HuH-7.5 (cell line): ENCODE results near the gene CPNE7.
"Not testable (repeated sequence)": the region's sequence is repeated elsewhere in the genome, so short reads cannot be mapped to it uniquely, and the experiment has no call there.

Experiments used
- DNase-seq: peaks from one replicate; pipeline ENCODE4 v3.0.0; 2011; ENCODE audit warnings: low spot score

Gene CPNE7

GRCh38 chr16:89583895-89584644 lies 8.5 kb downstream of the CPNE7 start:
- DNase-seq: no peak

- no peak for DNase-seq
Measured at GRCh38 chr16:89584768-89585549, 9.4 kb downstream of the CPNE7 start.

GRCh38 chr16:89586218-89586617 lies 10.7 kb downstream of the CPNE7 start:
- DNase-seq: no peak

GRCh38 chr16:89586853-89587252 lies 11.3 kb downstream of the CPNE7 start:
- peak; percentile 32 for DNase-seq

- not testable (repeated sequence) for DNase-seq
Measured at GRCh38 chr16:89587676-89588075, 12.1 kb downstream of the CPNE7 start.

- DNase-seq: no peak
Measured at GRCh38 chr16:89588413-89589109, 13.0 kb downstream of the CPNE7 start.

- DNase-seq: no peak
Measured at GRCh38 chr16:89589241-89589926, 13.8 kb downstream of the CPNE7 start.

DNA sequence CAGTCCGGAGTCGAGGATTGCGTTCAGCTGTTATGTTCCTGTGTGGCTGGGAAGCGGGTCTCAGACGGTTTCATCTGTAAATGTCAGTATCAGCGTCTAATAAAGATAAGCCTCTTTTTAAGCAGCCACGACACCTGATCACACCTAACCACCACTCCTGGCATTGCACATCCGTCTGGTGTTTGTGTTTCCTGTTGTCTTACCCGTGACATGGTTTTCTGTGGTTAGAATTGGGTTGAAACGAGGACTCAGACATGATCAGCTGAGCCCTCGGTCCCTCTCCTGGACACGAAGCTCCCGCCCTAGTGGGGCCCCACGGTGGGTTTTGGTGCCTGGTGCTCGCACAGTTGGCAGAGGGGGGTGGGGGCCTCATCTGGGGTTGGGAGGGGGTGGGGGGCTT lies 18.3 kb downstream of the CPNE7 start:
- DNase-seq: no peak

DNA sequence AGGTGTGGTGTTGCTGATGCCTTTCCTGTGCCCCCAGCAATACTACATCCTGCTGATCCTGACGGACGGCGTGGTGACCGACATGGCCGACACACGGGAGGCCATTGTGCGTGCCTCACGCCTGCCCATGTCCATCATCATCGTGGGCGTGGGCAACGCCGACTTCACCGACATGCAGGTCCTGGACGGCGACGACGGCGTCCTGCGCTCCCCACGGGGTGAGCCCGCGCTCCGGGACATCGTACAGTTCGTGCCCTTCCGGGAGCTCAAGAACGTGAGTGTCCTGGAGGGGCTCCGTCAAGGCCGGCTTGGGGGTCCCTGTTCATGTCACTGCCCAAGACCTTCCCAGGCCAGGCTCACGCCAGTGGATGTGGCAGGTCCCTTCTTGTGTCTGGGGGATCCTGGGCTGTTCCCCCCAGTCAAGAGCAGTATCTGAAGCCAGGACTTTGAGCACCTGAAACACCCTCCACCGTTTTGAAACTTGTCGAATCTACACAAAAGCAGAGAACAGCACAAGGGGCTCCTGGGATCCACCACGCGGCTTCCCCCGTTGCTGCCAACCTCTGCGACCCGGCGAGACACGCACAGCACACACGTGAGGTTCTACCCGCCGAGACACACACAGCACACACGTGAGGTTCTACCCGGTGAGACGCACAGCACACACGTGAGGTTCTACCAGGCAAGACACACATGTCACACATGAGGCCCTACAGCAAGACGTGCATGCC lies 19.9 kb downstream of the CPNE7 start:
- DNase-seq: no peak

- no peak for DNase-seq
Measured at GRCh38 chr16:89596061-89596689, 20.6 kb downstream of the CPNE7 start.

DNA sequence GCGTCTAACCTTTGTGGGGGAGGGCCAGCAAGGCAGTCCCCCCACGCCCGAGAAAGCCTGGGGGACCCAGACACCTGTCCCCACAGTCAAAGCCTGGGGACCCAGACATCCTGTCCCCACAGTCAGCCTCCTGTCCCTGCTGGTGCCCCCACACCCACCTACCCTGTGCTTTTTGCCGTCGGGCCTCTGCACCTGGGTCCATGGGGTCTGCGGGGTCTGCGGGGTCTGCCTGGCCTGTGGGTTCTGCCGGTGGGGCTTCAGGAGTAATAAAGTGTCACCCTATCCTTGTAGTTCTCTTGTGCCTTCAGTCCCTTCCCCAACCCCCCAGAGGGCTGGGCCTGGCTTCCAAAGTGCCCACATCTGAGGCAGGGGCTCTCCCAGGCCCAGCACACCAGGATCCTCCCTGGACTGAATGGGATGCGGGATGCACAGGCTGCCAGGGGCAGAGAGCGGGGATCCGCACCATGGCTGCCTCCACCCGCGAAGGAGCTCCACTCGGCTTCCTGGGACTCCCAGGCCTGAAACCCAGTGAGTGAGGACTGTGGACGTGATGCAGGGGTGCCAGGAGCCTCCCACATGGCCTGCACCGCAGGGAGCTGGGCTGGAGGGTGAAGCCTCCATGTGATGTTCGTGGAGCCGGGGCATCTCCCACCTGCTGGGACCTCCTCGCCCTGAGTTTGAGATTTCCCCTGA lies 21.5 kb downstream of the CPNE7 start:
- DNase-seq: peak; percentile 49

GRCh38 chr16:89598199-89598598 lies 22.6 kb downstream of the CPNE7 start:
- DNase-seq: peak; percentile 70

- DNase-seq: peak; percentile 94
Measured at GRCh38 chr16:89599451-89599858, 23.9 kb downstream of the CPNE7 start.

DNA sequence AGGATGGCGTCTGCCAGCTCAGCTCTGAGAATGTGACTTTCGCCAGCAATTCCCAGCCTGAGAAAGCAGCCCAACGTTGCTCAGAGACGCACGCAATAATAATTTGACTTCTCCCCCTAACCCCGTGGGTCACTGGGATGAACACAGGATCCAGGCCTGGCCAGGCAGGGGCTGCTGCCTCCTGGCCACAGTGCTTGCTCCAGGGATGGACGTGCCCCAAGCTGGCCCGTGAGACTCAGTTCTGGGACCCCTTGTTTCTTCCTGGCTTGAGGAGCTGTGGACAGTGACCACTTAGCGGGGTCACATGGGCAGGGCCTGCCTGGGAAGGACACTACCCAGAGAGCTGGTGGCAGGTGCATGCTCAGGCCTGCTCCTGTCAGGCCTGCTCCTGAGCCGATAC lies 24.3 kb downstream of the CPNE7 start:
- DNase-seq: no peak

GRCh38 chr16:89600427-89600826 lies 24.9 kb downstream of the CPNE7 start:
- DNase-seq: no peak

DNA sequence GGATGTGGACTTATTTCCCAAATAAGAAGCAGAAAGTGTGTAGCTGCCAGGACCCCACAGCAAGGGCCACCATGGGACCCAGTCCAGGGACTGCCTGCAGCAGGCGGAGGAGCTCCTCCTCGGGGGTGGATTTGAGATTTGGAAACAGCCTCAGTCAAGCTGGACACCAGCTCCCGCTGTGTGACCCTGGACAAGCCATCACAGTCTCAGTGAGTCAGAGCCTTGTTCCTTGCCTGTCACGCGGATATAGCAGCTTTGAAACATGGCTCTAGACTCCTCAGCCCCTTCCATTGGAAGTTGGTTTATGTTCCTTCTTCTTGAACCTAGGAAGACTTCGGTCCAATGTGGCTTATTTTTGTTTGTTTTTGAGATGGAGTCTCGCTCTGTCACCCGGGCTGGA lies 25.4 kb downstream of the CPNE7 start:
- no peak for DNase-seq

DNA sequence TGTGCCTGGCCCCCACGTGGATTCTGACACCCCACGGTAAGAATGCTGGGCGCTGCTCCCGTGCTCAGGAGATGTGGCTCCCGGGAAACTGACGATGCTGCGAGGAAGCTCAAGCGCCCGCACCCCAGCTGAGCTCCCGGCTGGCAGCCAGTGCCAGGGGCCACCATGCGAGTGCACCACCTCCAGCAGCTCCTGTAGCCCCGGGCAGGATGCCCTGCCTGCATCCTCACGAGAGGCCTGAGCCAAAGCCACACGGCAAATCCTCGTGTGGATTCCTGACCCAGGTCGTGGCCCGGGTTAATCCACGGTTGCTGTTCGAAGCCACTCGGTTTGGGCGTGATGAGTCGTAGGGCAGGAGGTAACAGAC lies 26.3 kb downstream of the CPNE7 start:
- DNase-seq: no peak

GRCh38 chr16:89602273-89602951 lies 26.9 kb downstream of the CPNE7 start:
- DNase-seq: no peak

- DNase-seq: no peak
Measured at GRCh38 chr16:89602952-89603590, 27.5 kb downstream of the CPNE7 start.
